HG02763 (cell line): ENCODE results near the gene ZNRF1.

Experiments
- ATAC-seq: cut with Tn5 transposase; IDR thresholded peaks from one replicate; pipeline ENCODE4 v1.9.1; 2021; ENCODE audit warnings: mild to moderate bottlenecking, moderate library complexity; ENCODE audit not compliant: unreplicated experiment

The ZNRF1 gene

DNA sequence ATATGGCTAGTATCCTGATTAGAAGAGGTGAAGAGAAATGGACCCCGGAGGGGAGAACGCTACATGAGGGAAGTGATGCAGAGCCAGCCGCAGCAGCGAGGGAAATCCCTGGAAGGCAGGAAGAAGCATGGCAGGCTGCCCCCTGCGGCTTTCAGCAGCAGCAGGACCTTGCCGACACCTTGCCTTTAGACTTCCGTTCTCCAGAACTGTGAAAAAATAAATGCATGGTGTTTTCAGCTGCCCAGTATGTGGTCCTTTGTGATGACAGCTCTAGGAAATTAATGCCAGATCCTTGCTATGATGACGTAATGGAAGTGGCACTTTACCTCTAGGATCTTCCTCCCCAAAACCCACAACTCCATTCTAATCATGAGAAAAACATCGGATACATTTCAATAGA, 139.8 kb downstream of the ZNRF1 start:
- ATAC-seq = no peak

DNA sequence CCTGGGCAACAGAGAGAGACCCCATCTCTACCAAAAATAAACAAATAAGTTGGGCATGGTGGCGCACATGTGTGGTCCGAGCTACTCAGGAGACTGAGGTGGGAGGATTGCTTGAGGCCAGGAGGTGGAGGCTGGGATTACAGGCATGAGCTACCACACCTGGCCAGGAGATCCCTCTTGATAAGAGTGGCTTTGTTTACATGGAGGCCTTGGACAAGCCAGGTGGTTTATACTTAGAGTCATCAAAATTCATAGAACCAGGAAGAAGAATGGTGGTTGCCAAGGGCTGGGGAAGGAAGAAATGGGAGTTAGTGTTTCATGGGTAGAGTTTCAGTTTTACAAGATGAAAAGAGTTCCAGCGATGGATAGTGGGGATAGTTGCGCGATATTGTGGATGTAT, 140.7 kb downstream of the ZNRF1 start:
- ATAC-seq = no peak

DNA sequence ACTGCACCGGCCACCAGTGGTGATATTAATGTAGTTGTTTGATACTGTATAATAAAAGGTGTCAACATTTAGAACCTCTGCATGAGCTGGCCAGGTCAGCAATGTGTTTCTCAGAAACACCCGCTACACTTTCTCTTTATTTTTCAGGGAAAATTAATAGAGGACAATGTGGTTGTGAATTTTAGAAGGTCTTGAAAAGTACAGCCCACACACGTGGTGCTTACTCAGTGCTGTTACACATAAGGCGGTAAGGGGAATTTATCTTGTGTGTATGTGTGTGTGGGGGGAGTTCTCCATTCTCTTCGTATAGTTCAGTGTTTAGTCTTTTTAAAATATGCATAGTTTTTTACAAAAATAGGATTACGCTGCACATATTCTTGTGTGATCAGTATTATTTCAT, 145.1 kb downstream of the ZNRF1 start:
- no peak for ATAC-seq

DNA sequence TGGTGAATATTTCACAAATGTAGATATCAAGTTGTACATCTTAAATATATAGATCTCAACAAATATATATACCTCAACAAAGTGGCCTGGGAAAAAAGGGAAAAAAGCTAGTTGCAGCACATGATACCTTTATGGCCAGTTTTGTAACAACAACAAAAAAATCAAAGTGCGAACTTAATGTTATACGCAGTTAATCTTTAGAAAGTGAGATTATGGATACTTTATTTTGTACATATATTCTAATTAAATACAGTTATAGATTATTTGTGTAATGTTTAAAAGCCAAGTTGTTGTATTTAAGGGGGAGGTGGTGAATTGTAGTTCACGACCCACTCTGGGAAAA, 149.1 kb downstream of the ZNRF1 start:
- no peak for ATAC-seq

DNA sequence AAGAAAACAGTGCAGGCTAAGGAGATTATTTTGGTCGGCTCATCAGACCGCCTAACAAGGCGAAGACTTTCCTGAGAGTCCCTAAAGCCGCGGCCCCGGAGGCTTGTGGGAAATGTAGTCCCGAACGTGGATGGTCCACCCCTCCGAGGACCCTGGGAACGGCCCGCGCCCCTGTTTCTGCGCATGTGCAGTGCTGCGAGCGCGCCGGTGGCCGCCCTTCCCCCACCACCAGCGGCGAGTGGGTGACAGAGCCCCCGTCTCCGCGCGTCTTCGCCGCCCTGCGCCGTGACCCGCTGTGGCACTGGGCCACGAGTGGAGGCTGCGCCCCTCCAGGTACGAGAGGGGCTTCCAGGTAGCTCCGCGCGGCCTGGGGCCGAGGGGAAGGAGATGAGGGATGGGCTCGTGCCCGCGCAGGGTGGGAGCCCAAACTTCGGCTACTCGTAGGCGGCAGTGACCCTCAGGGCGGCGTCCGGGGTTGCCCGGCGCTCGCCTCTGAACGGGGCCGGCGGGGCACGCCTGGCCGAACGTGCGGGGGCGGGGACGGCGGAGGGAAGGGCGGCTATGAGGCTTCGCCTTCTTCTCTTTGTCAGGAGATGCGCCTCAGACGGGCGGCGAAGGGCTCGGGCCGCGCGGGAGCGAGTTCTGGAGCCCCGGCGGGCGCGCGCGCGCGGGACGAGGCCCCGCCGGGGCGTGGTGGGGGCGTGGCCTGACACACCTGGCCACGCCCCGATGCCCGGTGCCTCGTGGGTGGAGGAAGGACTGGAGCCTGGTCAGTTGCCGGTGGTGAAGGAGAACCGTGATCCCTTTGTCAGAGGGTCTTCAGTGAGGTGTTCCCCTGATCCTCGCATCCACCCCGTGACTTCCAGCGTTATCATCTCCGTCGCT, 149.7 kb downstream of the ZNRF1 start, which contains the start of gene ZFP1:
Gene ZFP1 (plus strand): TSS at position 214 of the 885 bp plus-strand sequence. CDS start 4,428 bp downstream, outside the sequence.
- peak; percentile 78 for ATAC-seq

DNA sequence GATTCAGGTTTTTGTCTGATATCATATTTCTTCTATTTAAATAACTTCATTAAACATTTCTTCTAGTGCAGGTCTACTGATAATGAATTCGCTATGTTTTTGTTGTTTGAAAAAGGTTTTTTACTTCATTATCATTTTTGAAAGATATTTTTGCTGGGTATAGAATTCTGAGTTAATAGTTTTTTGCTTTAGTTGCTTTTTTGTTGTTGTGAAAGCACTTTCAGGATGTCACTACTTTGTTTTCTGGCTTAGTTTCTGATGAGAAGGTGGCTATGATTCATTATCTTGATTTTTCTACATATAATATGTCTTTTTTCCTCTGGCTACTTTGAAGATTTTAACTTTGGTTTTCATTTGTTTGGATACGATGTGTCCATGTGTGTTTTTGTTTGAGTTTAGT, 153.0 kb downstream of the ZNRF1 start:
- no peak for ATAC-seq

DNA sequence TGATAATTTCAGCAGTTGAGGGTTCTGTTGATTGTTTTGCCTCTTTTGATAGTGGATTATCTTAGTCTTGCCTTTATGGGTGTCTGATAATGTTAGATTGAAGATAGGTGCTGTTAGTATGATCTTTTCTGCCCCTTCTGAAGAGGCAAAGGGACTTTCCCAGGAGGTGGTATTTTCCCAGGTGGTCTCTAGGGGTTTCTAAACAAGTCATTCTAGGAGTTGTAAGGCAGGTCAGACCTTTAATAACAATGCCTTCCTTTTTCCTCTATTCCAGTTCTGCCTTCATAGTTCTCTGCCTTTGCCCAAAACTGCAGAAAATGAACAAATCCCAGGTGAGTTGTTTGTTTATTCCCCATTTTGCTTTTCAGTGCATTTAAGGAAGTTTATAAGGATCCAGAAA, 153.8 kb downstream of the ZNRF1 start:
- ATAC-seq = no peak

DNA sequence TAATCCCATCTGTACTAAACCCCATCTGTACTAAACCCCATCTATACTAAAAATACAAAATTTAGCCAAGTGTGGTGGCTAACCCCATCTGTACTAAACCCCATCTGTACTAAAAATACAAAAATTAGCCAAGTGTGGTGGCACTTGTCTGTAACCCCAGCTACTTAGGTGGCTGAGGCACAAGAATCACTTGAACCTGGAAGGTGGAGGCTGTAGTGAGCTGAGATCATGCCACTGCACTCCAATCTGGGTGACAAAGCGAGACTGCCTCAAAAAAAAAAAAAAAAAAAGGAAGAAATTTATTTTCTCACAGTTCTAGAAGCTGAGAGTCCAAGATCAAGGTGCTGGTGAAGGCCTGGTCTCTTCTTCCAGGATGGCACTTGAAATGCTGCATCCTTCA, 161.6 kb downstream of the ZNRF1 start:
- ATAC-seq = no peak
